Measurements from ENCODE around the gene HSPA1A. TPM values are rescaled to one million over a fixed set of nuclear protein-coding genes. Genes with fewer than 3 reads are reported as not detected.
A peak's percentile ranks its signal among the peaks of the same experiment; 100 is the strongest.
"Not testable (repeated sequence)": the region's sequence is repeated elsewhere in the genome, so short reads cannot be mapped to it uniquely, and the experiment has no call there.

Gene HSPA1A
- total and polyA plus RNA-seq, 5 donors = 167 to 328 (median 286) TPM

DNA sequence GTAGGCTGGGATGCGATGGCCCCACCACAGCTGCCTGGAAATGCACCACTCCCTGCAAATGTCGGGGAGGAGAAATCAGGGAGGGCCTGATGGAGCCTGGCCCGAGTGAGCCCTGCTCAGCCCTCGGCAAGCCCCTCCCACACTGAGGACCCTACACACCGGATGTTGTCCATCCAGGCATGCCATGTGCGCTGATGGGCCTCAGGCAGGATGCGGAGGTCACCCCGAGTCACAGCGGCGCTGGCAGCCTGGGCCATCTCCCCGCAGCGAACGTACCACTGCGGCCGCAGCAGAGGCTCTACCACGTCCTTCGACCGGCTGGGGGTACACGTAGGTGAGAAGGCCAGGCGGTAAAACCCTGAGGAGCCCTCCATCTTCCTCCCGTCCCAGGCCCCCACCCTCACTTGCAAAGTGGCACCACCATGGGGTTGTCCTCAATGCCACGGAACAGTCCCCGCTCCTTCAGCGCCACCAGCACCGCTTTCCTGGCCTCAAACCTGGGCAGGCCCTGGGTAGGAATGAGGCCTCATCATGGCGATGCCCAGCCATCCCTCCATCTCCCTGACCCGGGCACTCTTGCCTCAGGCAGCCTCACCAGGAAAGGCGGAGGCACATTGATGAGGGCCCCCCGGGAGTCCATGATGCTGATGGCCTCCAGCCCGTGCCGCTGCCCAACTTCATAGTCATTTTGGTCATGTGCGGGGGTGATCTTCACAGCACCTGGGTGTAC is 33.1 kb upstream of the HSPA1A start:
- intact Hi-C loops (cut with DNase I) = no loop called here
- 90% methylated on average over 32 of the region's 32 CpGs for WGBS

DNA sequence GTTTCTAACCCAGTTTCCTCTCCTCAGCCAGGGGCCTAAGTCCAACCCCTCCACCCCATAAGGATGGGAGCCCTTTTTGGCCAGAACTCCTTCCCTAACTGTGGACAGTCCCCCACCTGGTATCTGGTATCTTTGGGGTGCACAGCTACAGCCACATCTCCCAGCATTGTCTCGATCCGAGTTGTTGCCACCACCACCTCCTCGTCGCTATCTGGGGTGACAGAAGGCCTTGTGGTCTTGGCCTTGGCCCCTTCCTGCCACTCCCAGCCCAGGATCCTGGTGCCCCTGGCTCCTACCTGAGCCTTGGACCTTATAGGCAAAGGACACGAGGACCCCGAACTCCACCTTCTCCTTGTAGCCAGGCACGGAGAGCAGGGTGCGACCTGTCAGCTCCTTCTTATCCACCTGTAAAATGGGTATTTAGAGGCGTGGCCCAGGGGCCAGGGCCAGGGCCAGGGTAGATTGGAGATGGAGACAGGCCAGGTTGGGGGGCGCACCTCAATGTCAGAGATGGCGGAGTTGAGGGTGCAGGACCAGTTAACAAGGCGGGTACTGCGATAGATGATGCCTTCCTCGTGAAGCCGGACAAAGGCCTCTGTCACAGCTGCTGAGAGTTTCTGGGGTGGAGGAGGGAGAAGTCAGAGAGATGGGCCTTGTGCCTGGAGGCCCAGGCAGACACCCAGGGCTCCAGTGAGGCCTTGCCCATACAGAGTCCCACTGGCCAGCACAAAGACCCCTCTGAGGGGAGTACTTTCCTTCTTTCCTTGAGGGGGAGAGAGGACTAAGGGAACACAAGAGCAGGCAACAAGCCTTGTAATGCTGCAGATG is 31.0 kb upstream of the HSPA1A start:
- intact Hi-C loops (cut with DNase I) = no loop called here
- Histone ChIP-seq H3K27ac (ENCODE audit: low read length) (no peak overlapping the region), H3K4me1 (ENCODE audit: control insufficient read depth, insufficient read depth, low read length) (no peaks in the 10 kb centered on the region), H3K4me3 (ENCODE audit: low read length) (no peak overlapping the region), H3K9me3 (ENCODE audit: control insufficient read depth, low read length) (no peaks in the 10 kb centered on the region), H3K27me3 (ENCODE audit: control insufficient read depth, insufficient read depth) (no peaks in the 10 kb centered on the region)
- DNase-seq (peak in 2 of 3 donors; percentile 32 to 35), ATAC-seq (no peak)
- WGBS = 90% methylated on average over 15 of the region's 15 CpGs

More for the DNA sequence above, 33.1 kb upstream of the HSPA1A start:
- Histone ChIP-seq H3K4me3 (ENCODE audit: low read length) (no peak overlapping the region), H3K9me3 (ENCODE audit: control insufficient read depth, low read length) (no peaks in the 10 kb centered on the region), H3K4me1 (ENCODE audit: control insufficient read depth, insufficient read depth, low read length) (peaks cover 1% of the 10 kb centered on the region), H3K27ac (ENCODE audit: low read length) (no peak overlapping the region), H3K27me3 (ENCODE audit: control insufficient read depth, insufficient read depth) (no peaks in the 10 kb centered on the region)
- DNase-seq (peak in 2 of 3 donors; percentile 37 to 47), ATAC-seq (no peak)

DNA sequence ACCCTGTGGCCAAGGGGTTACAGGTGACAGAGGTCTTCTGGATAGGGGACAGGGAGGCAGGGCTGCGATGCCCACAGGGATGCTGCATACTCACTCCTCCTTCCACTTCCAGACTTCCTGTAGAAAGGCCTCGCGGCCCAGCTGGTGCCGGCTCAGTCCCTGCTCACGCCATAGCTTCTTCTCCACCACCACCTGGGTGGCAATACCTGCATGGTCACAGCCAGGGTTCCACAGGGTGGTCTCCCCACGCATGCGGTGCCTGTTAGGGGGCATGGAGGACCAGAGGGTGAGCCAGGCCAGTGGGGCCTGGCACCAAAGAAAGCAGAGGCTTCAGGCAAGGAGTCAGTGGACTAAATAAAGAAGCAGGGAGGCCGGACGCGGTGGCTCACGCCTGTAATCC is 29.9 kb upstream of the HSPA1A start:
- Histone ChIP-seq H3K27me3 (ENCODE audit: control insufficient read depth, insufficient read depth) (no peaks in the 10 kb centered on the region), H3K4me1 (ENCODE audit: control insufficient read depth, insufficient read depth, low read length) (no peaks in the 10 kb centered on the region), H3K4me3 (ENCODE audit: low read length) (no peak overlapping the region), H3K9me3 (ENCODE audit: control insufficient read depth, low read length) (no peaks in the 10 kb centered on the region), H3K27ac (ENCODE audit: low read length) (no peak overlapping the region)
- DNase-seq (peak in 2 of 3 donors; percentile 21 to 32), ATAC-seq (no peak)
- WGBS = 97% methylated on average over 11 of the region's 11 CpGs
- intact Hi-C loops (cut with DNase I) = no loop called here

DNA sequence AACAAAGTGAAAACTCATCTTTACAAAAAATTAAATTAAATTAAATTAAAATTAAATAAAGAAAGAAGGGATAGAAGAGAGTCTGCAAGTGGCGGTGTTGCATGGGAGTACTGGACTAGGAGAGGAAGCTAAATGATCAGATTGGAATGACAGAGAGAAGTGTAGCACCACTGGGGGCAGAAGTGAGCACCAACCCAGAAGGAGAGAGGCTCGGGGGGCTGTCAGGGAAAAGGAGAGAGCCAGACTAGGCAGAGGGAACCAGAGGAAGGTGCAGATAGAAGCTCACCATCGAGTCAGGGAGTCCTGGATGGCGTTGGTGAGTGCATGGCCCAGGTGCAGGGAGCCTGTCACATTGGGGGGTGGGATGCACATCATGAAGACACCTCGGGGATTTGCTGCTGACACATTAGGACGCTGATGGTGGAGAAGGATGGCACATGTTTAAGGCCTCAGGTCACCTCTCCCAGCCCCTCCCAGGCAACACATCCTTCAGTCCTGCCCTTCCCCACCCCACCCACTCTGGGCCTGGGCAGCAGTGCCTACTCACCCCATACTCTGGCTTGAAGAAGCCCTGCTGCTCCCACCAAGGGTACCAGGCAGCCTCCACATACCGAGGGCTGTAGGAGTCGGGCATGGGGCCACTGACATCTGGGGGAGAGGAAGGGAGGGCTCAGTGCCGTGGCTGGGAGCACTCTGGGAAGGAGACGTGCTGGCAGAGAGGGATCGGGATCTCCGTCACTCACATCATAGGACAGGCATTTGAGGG is 23.8 kb upstream of the HSPA1A start:
- no peak for ATAC-seq
- Histone ChIP-seq H3K27ac (ENCODE audit: low read length) (no peak overlapping the region), H3K9me3 (ENCODE audit: control insufficient read depth, low read length) (no peaks in the 10 kb centered on the region), H3K27me3 (ENCODE audit: control insufficient read depth, insufficient read depth) (no peaks in the 10 kb centered on the region), H3K4me3 (ENCODE audit: low read length) (no peak overlapping the region), H3K4me1 (ENCODE audit: control insufficient read depth, insufficient read depth, low read length) (no peaks in the 10 kb centered on the region)
- DNase-seq = peak; percentile 47 to 61 (median 60)
- intact Hi-C loops (cut with DNase I) = loop anchor here in 1 of 4 donors (5.0 kb wide), 1 partner anchor 49 kb away; the partner anchor contains the start of gene MSH5
- 62% methylated on average over 12 of the region's 12 CpGs for WGBS

DNA sequence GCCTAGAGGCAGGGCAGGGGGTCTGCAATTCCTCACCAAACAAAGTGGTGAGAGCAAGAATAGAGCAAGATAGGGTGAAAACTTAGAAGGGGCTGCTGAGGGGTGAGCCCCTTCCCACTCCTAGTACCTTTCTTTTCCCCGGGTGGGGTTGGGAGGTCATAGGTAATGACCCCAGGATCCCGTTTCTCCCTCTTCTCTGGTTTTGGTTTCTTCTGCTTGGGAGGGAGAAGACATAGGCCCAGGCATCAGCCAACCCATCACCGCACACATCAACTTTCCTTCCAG is 23.3 kb upstream of the HSPA1A start:
- H3K27ac ChIP-seq (ENCODE audit: low read length) = no peak overlapping the region
- DNase-seq (peak in 1 of 3 donors; percentile 3), ATAC-seq (no peak)
- H3K4me3 ChIP-seq (ENCODE audit: low read length) = no peak overlapping the region
- H3K4me1 ChIP-seq (ENCODE audit: control insufficient read depth, insufficient read depth, low read length) = no peaks in the 10 kb centered on the region
- intact Hi-C loops (cut with DNase I) = loop anchor here in 1 of 4 donors (5.0 kb wide), 1 partner anchor 50 kb away; the partner anchor contains the start of gene MSH5
- H3K27me3 ChIP-seq (ENCODE audit: control insufficient read depth, insufficient read depth) = no peaks in the 10 kb centered on the region
- 77% methylated on average over 3 of the region's 3 CpGs for WGBS
- H3K9me3 ChIP-seq (ENCODE audit: control insufficient read depth, low read length) = no peaks in the 10 kb centered on the region

DNA sequence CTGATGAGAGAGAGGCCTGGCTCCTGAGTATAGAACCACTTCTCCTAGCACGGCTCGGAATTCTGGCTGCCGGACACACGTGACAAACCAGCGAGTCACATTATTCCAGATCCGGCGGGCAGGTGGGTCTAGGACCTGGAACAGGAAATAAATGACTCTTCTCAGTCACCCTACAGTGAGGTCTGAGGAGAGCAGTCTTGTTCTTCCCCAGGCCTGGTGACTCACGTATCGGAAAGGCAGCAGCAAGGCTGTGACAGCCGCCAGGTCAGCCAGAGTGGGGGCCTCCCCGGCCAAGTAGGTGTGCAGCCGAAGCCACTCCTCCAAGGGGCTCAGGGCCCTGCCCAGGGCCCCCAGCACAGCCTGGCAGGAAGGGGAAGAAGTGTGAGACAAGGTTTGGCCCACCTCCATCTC is 22.6 kb upstream of the HSPA1A start:
- H3K27me3 ChIP-seq (ENCODE audit: control insufficient read depth, insufficient read depth) = no peaks in the 10 kb centered on the region
- H3K4me1 ChIP-seq (ENCODE audit: control insufficient read depth, insufficient read depth, low read length) = no peaks in the 10 kb centered on the region
- ATAC-seq = no peak
- H3K9me3 ChIP-seq (ENCODE audit: control insufficient read depth, low read length) = no peaks in the 10 kb centered on the region
- DNase-seq = peak in 2 of 3 donors; percentile 27 to 46
- no peak overlapping the region for H3K27ac ChIP-seq (ENCODE audit: low read length)
- 90% methylated on average over 12 of the region's 12 CpGs for WGBS
- H3K4me3 ChIP-seq (ENCODE audit: low read length) = no peak overlapping the region
- intact Hi-C loops (cut with DNase I) = loop anchor here in 1 of 4 donors (5.0 kb wide), 1 partner anchor 50 kb away; the partner anchor contains the start of gene MSH5

DNA sequence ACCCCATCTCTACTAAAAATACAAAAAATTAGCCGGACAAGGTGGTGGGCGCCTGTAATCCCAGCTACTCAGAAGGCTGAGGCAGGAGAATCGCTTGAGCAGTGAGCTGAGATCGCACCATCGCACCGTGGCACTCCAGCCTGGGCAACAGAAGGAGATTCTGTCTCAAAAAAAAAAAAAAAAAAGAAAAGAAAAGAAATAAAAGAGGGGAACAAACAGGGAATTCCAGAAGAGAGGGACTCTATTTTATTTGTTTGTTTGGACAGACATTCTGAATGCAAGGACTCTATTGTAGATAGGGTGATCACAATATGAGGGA is 21.5 kb upstream of the HSPA1A start:
- intact Hi-C loops (cut with DNase I) = loop anchor here in 1 of 4 donors (5.0 kb wide), 1 partner anchor 52 kb away; the partner anchor contains the start of gene MSH5

DNA sequence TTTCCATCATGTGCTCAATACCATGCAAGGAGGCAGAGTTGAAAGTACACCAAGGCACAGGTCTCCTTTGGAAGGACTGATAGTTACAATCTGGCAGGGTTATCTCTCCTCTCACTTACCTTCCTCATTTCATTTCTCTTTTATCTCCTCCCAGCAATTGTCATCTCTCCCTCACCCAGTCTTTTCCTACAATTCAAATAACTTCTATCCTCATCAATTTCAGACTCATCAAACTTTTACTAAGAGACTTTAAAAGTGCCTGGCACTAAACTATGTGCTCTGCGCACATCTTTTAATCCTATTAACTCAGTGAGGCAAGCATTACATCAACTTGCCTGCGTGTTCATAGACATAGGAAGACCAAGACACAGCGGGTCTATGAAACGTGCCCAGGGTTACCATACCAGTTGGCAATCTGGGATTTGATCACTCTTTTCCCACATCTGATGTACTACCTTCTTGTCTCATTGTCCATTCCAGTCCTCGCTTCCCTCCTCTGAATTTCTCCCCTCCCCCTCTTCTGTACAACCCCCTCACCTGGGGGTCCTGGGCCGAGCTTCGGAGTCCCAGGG is 21.0 kb upstream of the HSPA1A start:
- intact Hi-C loops (cut with DNase I) = loop anchor here in 1 of 4 donors (5.0 kb wide), 1 partner anchor 52 kb away; the partner anchor contains the start of gene MSH5
- H3K4me3 ChIP-seq (ENCODE audit: low read length) = peak overlapping the region; percentile 69
- DNase-seq (no peak), ATAC-seq (no peak)
- H3K9me3 ChIP-seq (ENCODE audit: control insufficient read depth, low read length) = no peaks in the 10 kb centered on the region
- WGBS = 18% methylated on average over 7 of the region's 7 CpGs
- H3K4me1 ChIP-seq (ENCODE audit: control insufficient read depth, insufficient read depth, low read length) = no peaks in the 10 kb centered on the region
- H3K27ac ChIP-seq (ENCODE audit: low read length) = no peak overlapping the region
- H3K27me3 ChIP-seq (ENCODE audit: control insufficient read depth, insufficient read depth) = no peaks in the 10 kb centered on the region

More for the DNA sequence above, 21.5 kb upstream of the HSPA1A start:
- not testable (repeated sequence) for ATAC-seq; H3K27ac ChIP-seq (ENCODE audit: low read length); H3K27me3 ChIP-seq (ENCODE audit: control insufficient read depth, insufficient read depth); H3K4me3 ChIP-seq (ENCODE audit: low read length); H3K9me3 ChIP-seq (ENCODE audit: control insufficient read depth, low read length); H3K4me1 ChIP-seq (ENCODE audit: control insufficient read depth, insufficient read depth, low read length)
- 89% methylated on average over 6 of the region's 6 CpGs for WGBS
- peak in 1 of 3 donors; percentile 7 for DNase-seq

DNA sequence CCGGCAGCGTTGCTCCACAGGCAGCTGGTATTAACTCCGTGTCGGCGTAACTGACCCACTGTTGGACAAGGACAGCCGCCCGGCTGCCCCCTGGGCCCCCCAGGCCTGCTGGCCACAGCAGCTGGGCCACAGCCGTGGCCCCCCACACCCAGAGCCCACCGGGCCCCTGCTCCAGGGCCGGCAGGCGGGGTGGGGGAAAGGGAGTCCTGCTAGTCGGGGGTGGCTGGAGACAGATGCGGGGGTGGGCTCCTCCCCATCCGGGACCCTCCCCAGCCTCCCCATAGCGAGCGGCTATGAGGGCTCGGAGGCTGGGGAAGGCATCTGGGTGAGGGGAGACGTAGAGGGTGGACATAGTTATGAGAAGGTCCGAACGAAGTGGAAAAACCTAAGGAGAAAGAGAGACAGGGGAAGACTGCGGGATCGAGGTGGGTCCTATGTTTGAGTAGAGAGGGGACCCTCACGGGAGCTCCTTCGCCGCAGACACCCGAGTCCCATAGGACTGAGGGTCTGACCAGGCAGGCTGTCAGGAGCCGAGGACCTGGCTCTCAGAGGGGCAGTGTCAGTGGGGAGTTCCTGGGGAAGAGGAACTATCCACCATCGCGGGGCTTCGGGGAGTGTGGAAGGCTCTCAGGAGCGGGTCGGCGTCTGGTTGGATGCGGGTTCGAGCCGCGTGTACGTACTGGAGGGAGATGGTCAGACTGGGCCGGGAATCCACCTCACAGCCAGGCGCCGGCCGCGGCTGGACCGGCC is 20.3 kb upstream of the HSPA1A start:
- intact Hi-C loops (cut with DNase I) = loop anchor here in 1 of 4 donors (5.0 kb wide), 1 partner anchor 53 kb away; the partner anchor contains the start of gene MSH5
- under 1% methylated on average over 44 of the region's 44 CpGs for WGBS
- H3K4me3 ChIP-seq (ENCODE audit: low read length) = peak overlapping the region; percentile 69
- peak; percentile 14 to 19 for ATAC-seq
- H3K4me1 ChIP-seq (ENCODE audit: control insufficient read depth, insufficient read depth, low read length) = no peaks in the 10 kb centered on the region
- no peaks in the 10 kb centered on the region for H3K27me3 ChIP-seq (ENCODE audit: control insufficient read depth, insufficient read depth)
- DNase-seq = peak in 1 of 3 donors; percentile 61
- H3K27ac ChIP-seq (ENCODE audit: low read length) = peak overlapping the region; percentile 91
- H3K9me3 ChIP-seq (ENCODE audit: control insufficient read depth, low read length) = no peaks in the 10 kb centered on the region

All from right cardiac atrium (tissue), 5 donors.